SK-N-SH (cell line): ENCODE results near the gene TRPV5. TPM values are rescaled to one million over a fixed set of nuclear protein-coding genes. Genes with fewer than 3 reads are reported as not detected.

Experiments used
- CTCF ChIA-PET: fragments of 300-600, 350-600 bp; formaldehyde crosslinking; extraction: SDS; loops from one replicate; lab custom pipeline; 2021; lab: Yijun Ruan, JAX
- POLR2A ChIA-PET: fragments of 350-600 bp; sonication (Branson Sonifier 250); formaldehyde crosslinking; extraction: SDS; loops from one replicate; lab custom pipeline; 2020; ENCODE audit warnings: antibody characterized with exemption, inconsistent platforms; lab: Yijun Ruan, JAX
- DNase-seq: peaks from one replicate; pipeline ENCODE4 v3.0.0; 2012
- H2AFZ ChIP-seq: fragments of 200-600 bp; sonication (generic); 2 replicates; pipeline ENCODE4 v1.8.1; 2016; ENCODE audit warnings: antibody characterized with exemption, mild to moderate bottlenecking, low read depth
- H3F3A ChIP-seq: fragments of 200-600 bp; sonication (generic); replicated peaks from 2 replicates; pipeline ENCODE3; 2016; ENCODE audit warnings: antibody characterized with exemption, mild to moderate bottlenecking; ENCODE audit not compliant: insufficient read depth
- H3K27ac ChIP-seq, 2 experiments: fragments of 200-500 bp in 1 of 2; fragments of 200-600 bp in 1 of 2; sonication (Bioruptor generic) in 1 of 2; sonication (generic), shearing (Covaris generic) in 1 of 2; 2 replicates each; pipeline versions ENCODE4 v1.5.1 to v1.6.1; 2014 to 2016; ENCODE audit warnings: low read depth in 2 of 2, inconsistent platforms in 1 of 2, low read length in 1 of 2, mild to moderate bottlenecking in 1 of 2, mixed read lengths in 1 of 2
- H3K27me3 ChIP-seq: fragments of 200-600 bp; sonication (generic), shearing (Covaris generic); 2 replicates; pipeline ENCODE4 v1.6.1; 2016; ENCODE audit warnings: mixed run types; ENCODE audit not compliant: insufficient read depth
- H3K36me3 ChIP-seq, 2 experiments: fragments of 200-500 bp in 1 of 2; fragments of 200-600 bp in 1 of 2; sonication (Bioruptor generic) in 1 of 2; sonication (generic) in 1 of 2; replicated peaks in 1 of 2; 2 replicates each; pipeline versions ENCODE3 to v1.5.1; 2014 to 2016; ENCODE audit warnings: low read length in 1 of 2, mild to moderate bottlenecking in 1 of 2; ENCODE audit not compliant: insufficient read depth in 2 of 2, control insufficient read depth in 1 of 2
- H3K4me1 ChIP-seq, 2 experiments: fragments of 200-500 bp in 1 of 2; fragments of 200-600 bp in 1 of 2; sonication (Bioruptor generic) in 1 of 2; sonication (generic), shearing (Covaris generic) in 1 of 2; 2 replicates each; pipeline versions ENCODE4 v1.5.1 to v1.6.1; 2014 to 2016; ENCODE audit warnings: low read depth in 1 of 2, low read length in 1 of 2, mixed run types in 1 of 2; ENCODE audit not compliant: insufficient read depth in 2 of 2, control insufficient read depth in 1 of 2
- H3K4me2 ChIP-seq: fragments of 200-600 bp; sonication (generic), shearing (Covaris generic); 2 replicates; pipeline ENCODE4 v1.6.1; 2017; ENCODE audit warnings: mixed run types
- H3K4me3 ChIP-seq, 2 experiments: fragments of 200-500 bp in 1 of 2; fragments of 200-600 bp in 1 of 2; sonication (Bioruptor generic) in 1 of 2; sonication (generic), shearing (Covaris generic) in 1 of 2; 2 replicates each; pipeline versions ENCODE4 v1.5.1 to v1.8.1; 2014 to 2016; ENCODE audit warnings: low read depth in 2 of 2, inconsistent platforms in 1 of 2, low read length in 1 of 2, mild to moderate bottlenecking in 1 of 2, mixed read lengths in 1 of 2, moderate library complexity in 1 of 2
- H3K79me2 ChIP-seq: fragments of 200-600 bp; sonication (generic); 2 replicates; pipeline ENCODE4 v1.8.1; 2017; ENCODE audit warnings: mild to moderate bottlenecking; ENCODE audit not compliant: insufficient read depth
- H3K9ac ChIP-seq: fragments of 200-600 bp; sonication (generic); 2 replicates; pipeline ENCODE4 v1.6.1; 2017; ENCODE audit warnings: mixed run types
- H3K9me2 ChIP-seq: fragments of 200-600 bp; sonication (generic); 2 replicates; pipeline ENCODE4 v1.6.1; 2017; ENCODE audit warnings: mixed run types
- H3K9me3 ChIP-seq: fragments of 200-600 bp; sonication (generic); 2 replicates; pipeline ENCODE4 v1.6.1; 2017; ENCODE audit warnings: mixed run types, mild to moderate bottlenecking, moderate library complexity
- H4K20me1 ChIP-seq: fragments of 200-600 bp; sonication (generic); 2 replicates; pipeline ENCODE4 v1.6.1; 2017; ENCODE audit warnings: mild to moderate bottlenecking, mixed run types; ENCODE audit not compliant: insufficient read depth
- CHD2 ChIP-seq: fragments of 150-350 bp; IDR thresholded peaks from 2 replicates; pipeline ENCODE4 v1.6.1; 2018; ENCODE audit warnings: low read length; ENCODE audit not compliant: partially characterized antibody
- EZH2phosphoT487 ChIP-seq: fragments of 200-600 bp; sonication (generic); IDR thresholded peaks from 2 replicates; pipeline ENCODE4 v1.6.1; 2017; ENCODE audit warnings: low read depth, mixed run types, mild to moderate bottlenecking, antibody characterized with exemption, moderate library complexity, borderline replicate concordance
- FOXJ3 ChIP-seq: sonication (generic); formaldehyde crosslinking; IDR thresholded peaks from 2 replicates; pipeline ENCODE4 v1.5.1; 2020; ENCODE audit warnings: mild to moderate bottlenecking, missing genetic modification reagents
- FOXM1 ChIP-seq: IDR thresholded peaks from 2 replicates; pipeline ENCODE4 v1.4.0; 2012; ENCODE audit warnings: low read depth, mild to moderate bottlenecking
- GATA2 ChIP-seq: sonication (generic); formaldehyde crosslinking; IDR thresholded peaks from 2 replicates; pipeline ENCODE4 v1.5.0; 2020; ENCODE audit warnings: mild to moderate bottlenecking, missing genetic modification reagents
- POLR2AphosphoS5 ChIP-seq: IDR thresholded peaks from 2 replicates; pipeline ENCODE4 v1.6.1; 2012; ENCODE audit warnings: low read depth, low read length
- RAD21 ChIP-seq: IDR thresholded peaks from 2 replicates; pipeline ENCODE4 v1.6.1; 2012; ENCODE audit warnings: mild to moderate bottlenecking, low read length
- REST ChIP-seq: IDR thresholded peaks from 2 replicates; pipeline ENCODE4 v1.6.1; 2012; ENCODE audit warnings: mild to moderate bottlenecking, low read depth, low read length, moderate library complexity
- RXRA ChIP-seq: IDR thresholded peaks from 2 replicates; pipeline ENCODE4 v1.4.0; 2012; ENCODE audit warnings: low read depth, mild to moderate bottlenecking, borderline replicate concordance
- TAF1 ChIP-seq: IDR thresholded peaks from 2 replicates; pipeline ENCODE4 v1.6.1; 2012; ENCODE audit warnings: low read depth, mild to moderate bottlenecking, low read length, moderate library complexity, borderline replicate concordance
- TCF12 ChIP-seq: IDR thresholded peaks from 2 replicates; pipeline ENCODE4 v1.4.0; 2012
- YY1 ChIP-seq: IDR thresholded peaks from 2 replicates; pipeline ENCODE4 v1.4.0; 2012; ENCODE audit warnings: low read depth, mild to moderate bottlenecking
- WGBS: methylation state at CpG from one replicate; pipeline ENCODE4 v1.1.6; 2017; ENCODE audit warnings: low lambda C conversion rate; 5-methylcytosine and 5-hydroxymethylcytosine counted together
- polyA plus RNA-seq, 3 experiments: library from polyadenylated mRNA; depleted of rRNA; stranded (reverse); fragments of >200 nt; gene quantifications; 2 replicates each; pipeline ENCODE4 v1.2.3, GENCODE V29; 2012
- TF ChIP-seq, protein P1 (sequence below): IDR thresholded peaks from 2 replicates; pipeline ENCODE4 v1.4.0; 2012; ENCODE audit warnings: low read depth, borderline replicate concordance
- TF ChIP-seq, protein P2 (sequence below): fragments of 150-350 bp; IDR thresholded peaks from 2 replicates; pipeline ENCODE4 v1.6.1; 2017; ENCODE audit warnings: antibody characterized with exemption, low read length, low read depth, borderline replicate concordance

Gene TRPV5
- polyA plus RNA-seq, 1 of the 3 experiments (the other 2 are of a cell fraction) = not detected

GRCh38 chr7:142869434-142869833 lies 64.1 kb downstream of the TRPV5 start:
- no peak overlapping the region for H3K9ac ChIP-seq
- 42% methylated on average over 2 of the region's 2 CpGs for WGBS
- no peak for TF ChIP-seq POLR2AphosphoS5
- TF ChIP-seq, protein P1, sequence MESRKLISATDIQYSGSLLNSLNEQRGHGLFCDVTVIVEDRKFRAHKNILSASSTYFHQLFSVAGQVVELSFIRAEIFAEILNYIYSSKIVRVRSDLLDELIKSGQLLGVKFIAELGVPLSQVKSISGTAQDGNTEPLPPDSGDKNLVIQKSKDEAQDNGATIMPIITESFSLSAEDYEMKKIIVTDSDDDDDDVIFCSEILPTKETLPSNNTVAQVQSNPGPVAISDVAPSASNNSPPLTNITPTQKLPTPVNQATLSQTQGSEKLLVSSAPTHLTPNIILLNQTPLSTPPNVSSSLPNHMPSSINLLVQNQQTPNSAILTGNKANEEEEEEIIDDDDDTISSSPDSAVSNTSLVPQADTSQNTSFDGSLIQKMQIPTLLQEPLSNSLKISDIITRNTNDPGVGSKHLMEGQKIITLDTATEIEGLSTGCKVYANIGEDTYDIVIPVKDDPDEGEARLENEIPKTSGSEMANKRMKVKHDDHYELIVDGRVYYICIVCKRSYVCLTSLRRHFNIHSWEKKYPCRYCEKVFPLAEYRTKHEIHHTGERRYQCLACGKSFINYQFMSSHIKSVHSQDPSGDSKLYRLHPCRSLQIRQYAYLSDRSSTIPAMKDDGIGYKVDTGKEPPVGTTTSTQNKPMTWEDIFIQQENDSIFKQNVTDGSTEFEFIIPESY = no peak
- TF ChIP-seq CHD2 = no peak
- TF ChIP-seq TAF1 = no peak
- no peak for TF ChIP-seq GATA2 (CRISPR knock-in tag)
- TF ChIP-seq YY1 = no peak
- TF ChIP-seq, protein P2, sequence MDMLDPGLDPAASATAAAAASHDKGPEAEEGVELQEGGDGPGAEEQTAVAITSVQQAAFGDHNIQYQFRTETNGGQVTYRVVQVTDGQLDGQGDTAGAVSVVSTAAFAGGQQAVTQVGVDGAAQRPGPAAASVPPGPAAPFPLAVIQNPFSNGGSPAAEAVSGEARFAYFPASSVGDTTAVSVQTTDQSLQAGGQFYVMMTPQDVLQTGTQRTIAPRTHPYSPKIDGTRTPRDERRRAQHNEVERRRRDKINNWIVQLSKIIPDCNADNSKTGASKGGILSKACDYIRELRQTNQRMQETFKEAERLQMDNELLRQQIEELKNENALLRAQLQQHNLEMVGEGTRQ = no peak
- no peak for TF ChIP-seq FOXJ3 (CRISPR knock-in tag)
- TF ChIP-seq RAD21 = no peak
- no peak for TF ChIP-seq EZH2phosphoT487
- TF ChIP-seq TCF12 = no peak
- TF ChIP-seq RXRA = no peak
- TF ChIP-seq FOXM1 = no peak
- TF ChIP-seq, all 33 proteins: peak for 0

GRCh38 chr7:142868986-142869415 lies 64.5 kb downstream of the TRPV5 start:
- H3K4me3 ChIP-seq = no peak overlapping the region
- H3K27ac ChIP-seq = no peak overlapping the region
- CTCF ChIA-PET = interaction anchor here (0.7 to 12.2 kb wide), 10 partner anchors 10 to 386 kb away, joined by 3 to 154 read pairs (median 17); partner anchors contain the start of gene EPHB6
- H3K4me1 ChIP-seq = no peaks in the 10 kb centered on the region
- no peaks in the 10 kb centered on the region for H3F3A ChIP-seq
- H3K79me2 ChIP-seq = no peaks in the 10 kb centered on the region
- 66% methylated on average over 9 of the region's 11 CpGs for WGBS
- no peak overlapping the region for H3K4me2 ChIP-seq
- no peak for TF ChIP-seq REST
- no peaks in the 10 kb centered on the region for H3K9me2 ChIP-seq
- H4K20me1 ChIP-seq = no peaks in the 10 kb centered on the region
- H2AFZ ChIP-seq = no peak overlapping the region
- POLR2A ChIA-PET = no interaction called here
- no peak for DNase-seq
- H3K9ac ChIP-seq = no peak overlapping the region
- H3K9me3 ChIP-seq = no peaks in the 10 kb centered on the region
- H3K27me3 ChIP-seq = no peaks in the 10 kb centered on the region
- no peaks in the 10 kb centered on the region for H3K36me3 ChIP-seq

More at GRCh38 chr7:142869434-142869833, 64.1 kb downstream of the TRPV5 start:
- Histone ChIP-seq H3K27me3 (0 out of 2 replicates have a peak, but pooled peaks cover 4% of the 10 kb centered on the region), H3K9me3 (no peaks in the 10 kb centered on the region), H3K4me3 (no peak overlapping the region), H4K20me1 (no peaks in the 10 kb centered on the region), H2AFZ (no peak overlapping the region), H3F3A (no peaks in the 10 kb centered on the region), H3K79me2 (no peaks in the 10 kb centered on the region), H3K27ac (no peak overlapping the region), H3K36me3 (no peaks in the 10 kb centered on the region), H3K4me1 (no peaks in the 10 kb centered on the region), H3K9me2 (no peaks in the 10 kb centered on the region), H3K4me2 (no peak overlapping the region)
- no peak for DNase-seq
- ChIA-PET POLR2A (no interaction called here), CTCF (interaction anchor here (1.2 to 12.2 kb wide), 7 partner anchors 10 to 265 kb away, joined by 3 to 154 read pairs (median 7); partner anchors contain the start of gene EPHB6)
